SKM-1 treated with dmso at 0.1 percent for 144 hours (cell line): ENCODE measurements around the gene ISG20L2.

Experiments
- DNase-seq: peaks from one replicate; lab custom pipeline; 2025; ENCODE audit not compliant: unreplicated experiment; lab: John Stamatoyannopoulos, UW

ISG20L2 gene

DNA sequence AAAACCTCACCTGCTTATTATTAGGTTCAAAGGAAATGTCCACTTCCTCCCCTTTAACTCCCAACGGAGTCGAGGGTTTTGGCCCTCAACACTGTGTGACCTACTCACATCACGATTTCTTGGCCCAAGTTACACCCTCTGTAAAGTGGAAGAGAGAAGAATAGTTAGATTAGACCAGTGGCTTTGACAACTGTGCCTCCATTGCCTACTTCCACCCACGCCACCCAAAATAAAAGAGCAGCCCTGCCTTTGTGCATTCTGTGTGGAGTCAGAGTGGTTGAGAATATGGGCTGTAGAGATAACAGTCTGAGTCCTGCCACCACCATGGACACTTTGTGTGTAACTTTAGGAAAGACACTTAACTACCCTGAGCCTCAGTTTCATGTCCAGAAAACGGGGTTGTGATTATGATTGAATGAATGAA, 27.0 kb upstream of the ISG20L2 start:
- DNase-seq: no peak

DNA sequence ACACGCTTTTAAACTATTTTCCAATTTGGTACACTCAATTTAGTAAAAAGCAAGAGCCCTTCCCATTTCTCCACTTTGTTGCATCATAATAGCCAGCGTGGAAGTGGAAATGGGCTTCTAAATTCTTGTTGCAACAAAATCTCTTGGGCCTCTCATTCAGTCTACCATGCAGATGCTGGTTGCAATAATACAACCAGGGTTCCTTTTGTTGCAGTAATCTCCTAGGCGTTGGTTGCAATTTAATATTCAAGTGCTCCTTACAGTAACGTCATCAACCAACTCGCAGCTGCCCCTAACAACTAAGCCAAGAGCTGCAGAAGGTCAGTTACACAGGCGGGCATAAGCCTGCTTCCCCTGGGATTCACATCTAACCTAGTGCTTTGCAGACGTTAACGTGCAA, 25.7 kb upstream of the ISG20L2 start:
- DNase-seq: no peak

DNA sequence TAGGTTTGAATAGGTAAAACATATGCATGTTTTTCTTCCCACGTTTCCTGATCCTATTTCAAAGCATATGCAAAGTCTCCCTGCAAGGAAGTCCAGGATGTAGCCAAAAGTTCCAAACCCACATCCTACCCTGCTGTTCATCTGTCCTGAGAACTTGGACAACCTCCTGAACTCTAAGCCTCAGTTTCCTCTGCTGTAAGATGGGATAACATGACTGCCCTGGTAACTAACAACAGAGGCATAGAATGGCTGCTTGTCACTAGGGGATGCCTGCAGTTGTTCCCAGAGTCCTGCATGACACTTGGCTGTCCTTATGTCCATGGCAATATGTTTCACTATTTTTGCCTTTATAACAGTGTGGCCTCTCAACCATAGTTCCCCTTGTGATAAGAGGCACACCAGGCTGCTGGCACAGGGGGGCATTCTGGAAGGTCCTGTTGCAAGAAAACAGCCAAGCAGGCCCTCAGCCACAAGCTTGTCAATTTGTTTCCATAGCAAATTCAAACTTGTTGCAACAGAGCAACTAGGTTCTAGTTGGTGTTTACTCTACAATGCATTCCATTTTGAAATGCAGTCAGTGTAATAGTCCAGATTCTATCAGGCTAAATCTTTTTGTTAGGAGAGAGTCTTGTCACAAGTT, 24.4 kb upstream of the ISG20L2 start:
- no peak for DNase-seq

DNA sequence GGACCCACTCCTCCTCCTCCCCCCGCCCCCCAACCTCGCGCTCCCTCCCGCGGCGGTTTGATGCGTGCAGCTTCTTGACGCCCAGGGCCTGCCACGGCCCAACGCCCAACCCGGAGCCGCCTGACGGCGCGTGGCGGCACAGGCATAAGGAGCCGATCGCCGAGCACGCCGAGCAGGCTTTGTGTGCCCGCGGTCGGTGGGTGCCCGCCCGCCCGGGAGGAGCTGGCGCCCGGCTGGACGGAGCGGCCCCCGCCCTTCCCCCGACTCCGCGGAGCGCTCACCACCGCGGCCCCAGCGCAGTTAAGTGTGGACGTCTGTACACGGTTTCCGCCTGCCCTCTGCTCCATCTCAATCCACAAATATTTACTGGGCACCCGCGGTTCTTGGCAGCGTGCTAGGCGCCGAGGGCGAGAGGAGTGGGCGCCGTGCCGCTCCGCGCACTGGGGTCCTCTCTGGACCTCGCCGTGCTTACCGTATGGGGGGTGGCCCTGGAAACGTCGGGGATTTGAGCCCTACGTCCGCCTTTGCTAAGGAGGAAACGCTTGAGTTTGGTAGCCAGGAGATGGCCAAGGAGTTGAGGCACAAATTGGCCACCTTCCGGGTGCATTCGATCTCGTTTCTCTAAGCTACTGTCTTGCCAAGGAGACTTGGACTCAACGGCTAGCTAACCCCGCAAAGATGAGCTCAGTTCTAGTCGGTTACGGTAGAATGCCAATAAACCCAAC, 23.4 kb upstream of the ISG20L2 start:
- DNase-seq: peak; percentile 97

DNA sequence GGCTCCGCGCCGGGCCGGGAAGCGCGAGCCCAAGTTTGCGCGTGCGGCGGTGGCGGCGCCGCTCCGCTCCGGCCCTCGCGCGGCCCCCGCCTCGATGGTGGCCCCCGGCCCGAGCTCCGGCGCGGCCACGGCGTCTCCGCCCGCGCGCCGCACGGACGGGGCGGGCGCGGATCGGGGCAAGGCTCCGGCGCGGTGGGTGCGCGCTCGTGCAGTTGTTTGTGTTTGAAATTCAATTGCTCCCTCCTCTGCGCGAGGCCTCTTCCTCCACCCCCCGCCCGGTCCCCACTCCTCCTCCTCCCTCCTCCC, 22.8 kb upstream of the ISG20L2 start, which contains the start of gene HDGF:
Gene HDGF, minus strand, starts transcription at position 225 of the 306 bp plus-strand sequence. CDS start 246 bp downstream, outside the sequence.
- DNase-seq: no peak

DNA sequence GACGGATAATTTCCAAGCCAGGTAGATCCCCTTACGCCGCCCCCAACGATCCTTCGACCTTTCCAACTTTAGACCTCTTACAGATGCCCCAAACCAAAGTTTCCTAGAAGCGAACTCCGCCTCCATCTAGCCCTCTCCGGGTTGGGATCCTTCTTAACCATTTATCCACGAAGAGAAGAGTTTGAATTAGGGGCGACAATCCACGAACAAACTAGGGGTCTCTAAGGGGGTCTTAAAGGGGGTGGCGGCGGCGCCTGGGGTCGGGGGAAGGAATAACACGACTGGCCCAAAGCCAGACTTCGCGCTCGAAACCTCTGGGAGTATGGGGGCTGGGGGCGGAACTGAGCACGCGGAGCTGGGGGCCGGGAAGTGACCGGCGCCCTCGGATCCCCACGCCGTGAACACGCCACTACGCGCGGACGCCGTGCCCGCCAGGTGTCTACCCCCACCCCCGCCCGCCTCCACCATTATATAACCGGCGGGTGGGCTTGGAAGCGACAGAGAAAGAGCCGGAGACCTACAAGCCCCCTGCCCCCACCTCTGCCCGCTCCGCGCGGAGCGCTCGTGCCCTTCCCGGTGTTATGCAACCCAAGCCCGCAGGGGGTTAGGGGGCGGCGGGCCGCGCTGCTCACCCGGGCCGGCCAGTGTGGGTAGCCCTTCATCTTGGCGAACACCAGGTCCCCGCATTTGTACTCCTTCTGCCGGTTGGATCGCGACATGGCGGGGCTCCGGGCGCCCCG, 22.3 kb upstream of the ISG20L2 start:
- DNase-seq: peak; percentile 39

DNA sequence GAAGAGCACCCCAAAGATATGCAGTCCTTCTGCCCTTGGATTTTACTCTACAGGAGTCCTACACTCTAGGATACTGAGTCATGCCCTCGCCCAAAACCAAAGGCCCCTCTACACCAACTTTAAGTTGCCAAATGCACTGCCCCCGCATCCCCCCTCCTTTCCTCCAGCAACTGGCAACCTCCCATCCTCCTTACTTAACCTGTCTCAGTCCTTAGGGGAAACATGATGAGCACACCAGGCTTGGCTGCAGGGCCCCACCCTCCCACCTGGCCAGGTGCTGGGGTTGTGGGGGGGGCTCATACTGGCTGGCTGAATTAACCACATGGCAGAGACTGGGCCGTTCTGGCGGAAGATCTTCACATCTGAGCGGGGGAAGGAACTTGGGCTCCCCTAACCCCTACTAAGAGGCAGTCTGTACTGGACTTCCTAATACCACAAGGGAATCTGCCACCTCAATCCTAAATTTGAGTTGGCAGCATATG, 21.7 kb upstream of the ISG20L2 start:
- DNase-seq: no peak

DNA sequence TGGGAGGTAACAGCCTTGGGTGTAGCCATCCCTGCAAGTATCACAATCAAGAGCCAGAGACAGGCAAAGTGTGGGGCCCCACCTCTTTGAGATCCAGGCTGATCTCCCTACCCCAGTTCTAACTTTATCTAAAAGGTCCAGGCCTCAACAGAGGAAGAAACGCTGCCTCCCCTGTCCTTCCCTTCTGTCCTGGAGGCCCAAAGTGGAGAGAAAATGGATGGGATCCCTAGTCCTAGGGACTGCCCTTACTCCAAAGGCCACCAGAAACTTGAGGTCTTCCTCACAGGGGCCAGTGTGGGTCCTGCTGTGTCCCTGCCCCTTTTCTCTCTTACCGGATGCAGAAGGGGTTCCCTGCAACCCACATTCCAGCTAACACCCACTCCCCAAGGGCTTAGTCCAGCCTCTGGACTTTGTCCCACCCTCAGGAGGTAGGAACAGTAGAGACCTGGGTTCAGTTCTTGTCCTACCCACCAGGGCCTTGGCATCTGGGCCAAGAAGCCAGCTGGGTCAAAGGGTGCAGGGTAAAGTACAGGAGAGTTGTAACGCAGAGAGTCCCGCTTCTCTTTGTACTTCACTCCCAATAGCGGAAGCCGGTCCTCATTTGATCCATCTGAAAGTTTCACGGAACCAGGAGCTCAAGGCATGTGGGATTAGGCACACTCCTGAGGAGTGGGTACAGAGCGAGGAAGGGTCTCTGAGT, 21.0 kb upstream of the ISG20L2 start:
- no peak for DNase-seq

DNA sequence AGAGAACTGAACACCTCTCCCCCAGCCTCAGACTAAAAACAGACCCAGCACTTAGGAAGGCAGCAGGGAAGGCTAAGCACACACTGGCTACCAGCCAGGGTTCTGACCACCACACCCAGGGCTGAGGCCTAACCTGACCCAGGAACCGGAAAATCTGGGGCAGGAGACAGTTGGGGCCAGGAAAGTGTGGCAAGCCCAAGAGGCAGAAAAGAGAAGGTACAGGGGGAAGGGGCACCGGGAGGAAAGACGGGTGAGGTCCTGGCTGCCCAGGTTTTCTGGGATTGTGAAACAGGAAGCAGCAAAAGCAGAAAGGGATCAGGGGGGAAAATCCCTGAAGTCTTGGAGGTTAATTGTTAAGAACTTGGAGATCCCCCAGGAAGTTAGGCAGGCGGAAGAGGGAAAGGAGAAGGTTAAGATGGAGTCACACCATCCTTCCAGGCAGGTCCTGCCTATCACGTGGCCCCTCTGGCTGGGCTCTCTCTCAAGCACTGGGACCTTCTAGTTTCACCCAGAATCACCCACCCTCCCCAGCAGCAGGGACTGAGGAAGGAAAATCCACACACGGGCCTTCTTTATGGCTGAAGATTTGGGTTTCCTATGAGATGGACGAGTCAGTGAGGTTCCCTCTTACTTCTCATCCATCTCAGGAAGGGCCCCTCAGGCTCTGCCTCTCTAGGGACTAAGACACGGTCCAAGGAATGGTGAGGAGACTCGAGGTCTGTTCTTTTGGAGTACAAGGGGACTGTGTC, 20.3 kb upstream of the ISG20L2 start:
- DNase-seq: peak; percentile 87

DNA sequence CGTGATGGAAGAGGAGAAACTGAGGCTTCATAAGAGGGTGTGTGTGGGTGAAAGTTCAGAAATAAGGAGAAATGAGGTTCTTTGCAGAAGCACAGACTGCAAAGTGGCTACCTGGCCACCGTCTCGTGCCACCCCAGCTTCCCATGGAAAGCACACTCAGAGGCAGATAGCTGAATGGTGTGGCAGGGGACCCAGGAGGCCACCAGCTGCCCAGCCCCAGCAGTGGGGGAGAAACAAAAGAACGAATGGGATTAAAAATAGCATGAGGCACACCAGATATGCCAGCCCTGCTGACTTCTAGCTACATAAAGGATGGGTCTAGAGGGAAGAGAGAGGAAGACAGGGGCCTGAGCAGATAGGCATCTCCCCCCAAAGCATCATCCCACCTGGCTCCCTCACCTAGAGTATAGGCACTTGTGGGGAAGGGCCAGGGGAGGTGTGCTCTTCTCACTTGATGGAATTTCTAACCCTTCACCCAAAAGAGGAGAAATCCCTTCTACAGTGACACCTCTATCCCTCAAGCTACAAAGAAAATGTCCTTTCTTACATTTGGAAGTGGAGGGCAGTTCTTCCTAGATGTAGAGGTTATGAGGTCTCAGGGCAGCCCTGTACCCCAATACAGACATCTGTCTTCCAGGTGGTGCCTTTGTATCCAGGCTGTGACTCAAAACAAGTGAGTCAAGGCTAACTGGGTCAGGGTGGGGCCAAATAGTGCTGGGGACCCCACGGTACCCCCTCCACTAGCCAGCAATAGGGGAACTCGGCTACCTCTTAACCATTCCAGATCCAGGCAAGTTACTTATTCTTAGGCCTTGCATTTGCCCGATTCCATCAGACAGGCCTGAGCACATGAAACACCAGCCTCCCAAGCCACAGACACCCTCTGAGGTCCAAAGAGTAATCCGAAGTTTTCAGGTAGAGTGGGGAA, 19.4 kb upstream of the ISG20L2 start:
- no peak for DNase-seq

DNA sequence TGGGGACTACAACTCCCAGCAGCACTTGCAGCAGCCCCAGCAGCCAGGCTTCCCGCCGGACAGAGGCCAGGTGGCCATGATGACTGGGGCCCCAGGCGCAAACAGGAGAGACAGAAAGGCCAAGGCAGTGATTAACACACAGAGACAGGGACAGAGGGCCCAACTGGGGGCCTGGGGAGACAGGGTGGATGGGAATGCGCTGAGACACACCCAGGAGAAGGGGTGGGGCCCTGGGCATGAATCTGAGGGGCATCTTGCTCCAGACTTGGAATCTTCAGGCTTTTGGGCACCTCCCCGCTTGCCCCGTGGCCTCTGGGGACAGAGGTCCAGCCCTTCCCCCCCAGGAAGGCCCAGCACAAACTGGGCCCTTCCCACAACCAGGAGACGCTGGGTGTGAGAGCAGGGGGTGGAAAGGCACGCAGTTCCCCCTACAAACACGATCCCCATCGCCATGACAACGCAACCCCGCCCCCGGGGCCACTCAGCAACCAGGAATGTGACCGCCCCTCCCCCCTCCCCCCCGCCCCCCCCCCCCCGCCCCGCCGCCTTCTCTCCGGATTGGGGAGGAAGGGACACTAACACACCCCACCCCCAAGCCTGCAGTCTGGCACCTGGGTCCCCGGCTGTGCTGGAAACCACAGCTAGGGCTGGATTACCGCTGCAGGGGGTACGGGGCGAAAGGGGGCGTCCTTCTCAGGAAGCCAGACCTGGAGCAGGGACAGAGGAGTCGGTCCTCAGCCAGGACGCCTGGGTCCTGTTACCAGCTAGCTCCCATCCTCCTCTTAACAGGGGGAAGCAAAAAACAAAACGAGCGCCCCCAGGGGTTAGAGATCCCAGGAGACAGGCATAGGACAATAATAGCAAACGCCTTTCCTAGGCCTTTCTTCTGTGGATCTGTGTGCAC, 18.4 kb upstream of the ISG20L2 start:
- peak; percentile 44 for DNase-seq

DNA sequence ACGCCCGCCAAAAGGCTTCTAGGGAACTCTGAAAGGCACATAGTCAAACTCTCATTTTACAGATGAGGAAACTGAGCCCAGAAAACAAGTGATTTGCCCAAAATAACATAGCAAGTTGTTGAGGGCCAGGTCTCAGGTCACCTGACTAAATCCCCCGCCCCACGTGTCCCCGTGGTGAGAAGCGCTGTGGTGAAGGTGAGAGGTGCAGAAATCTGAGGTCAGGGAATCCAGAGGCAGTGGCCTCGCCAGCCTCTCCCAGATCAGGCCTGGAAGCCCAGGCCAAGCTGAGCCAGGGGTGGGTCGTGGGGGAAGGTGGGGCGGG, 17.8 kb upstream of the ISG20L2 start:
- DNase-seq: no peak

DNA sequence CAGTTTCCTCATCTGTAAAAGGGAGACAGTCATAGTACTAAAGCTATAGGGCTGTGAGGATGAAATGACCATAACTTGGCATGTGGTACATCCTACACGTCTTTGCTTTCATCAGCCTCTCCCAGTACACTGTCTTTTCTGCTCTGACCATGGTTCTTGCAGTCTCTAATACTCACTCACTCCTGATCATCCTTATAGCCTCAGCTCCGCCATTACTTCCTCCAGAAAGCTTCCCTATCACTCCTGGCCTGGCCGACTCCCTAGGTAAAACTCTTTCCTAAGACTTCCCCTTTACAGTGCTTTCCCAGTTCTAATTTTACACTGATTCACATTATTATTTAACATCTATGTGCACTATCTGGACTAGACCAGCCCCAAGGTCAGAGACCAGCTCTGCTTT, 17.3 kb upstream of the ISG20L2 start:
- DNase-seq: no peak

DNA sequence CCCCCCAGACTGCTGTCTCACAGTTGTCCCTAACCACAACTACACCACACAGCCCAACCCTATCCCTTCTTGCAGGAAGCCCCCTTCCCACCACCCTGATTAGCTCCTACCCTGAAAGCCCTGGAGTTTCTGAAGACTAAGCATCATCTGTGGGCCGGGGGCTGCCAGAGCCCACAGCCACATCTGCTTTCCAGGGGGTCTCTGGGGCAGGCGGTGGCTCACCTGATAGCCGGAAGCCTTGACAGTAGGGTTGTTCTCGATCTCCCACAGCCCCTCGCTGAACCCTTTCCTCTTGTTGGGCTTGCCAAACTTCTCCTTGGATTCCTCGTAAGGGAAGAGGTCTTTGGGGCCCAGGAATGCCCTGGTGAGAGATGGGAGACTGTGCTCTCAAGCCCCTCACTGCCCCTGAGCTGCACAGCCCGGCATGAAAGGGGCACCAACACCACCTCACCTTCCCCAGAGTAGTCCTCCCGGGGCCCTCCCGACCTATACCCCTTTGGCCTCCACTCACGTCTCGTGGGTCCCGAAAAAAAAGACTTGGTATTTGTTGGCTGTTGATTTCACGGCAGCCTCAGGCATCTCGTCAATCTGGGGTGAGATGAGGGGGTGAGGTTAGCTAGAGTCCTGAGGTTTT, 16.3 kb upstream of the ISG20L2 start:
- DNase-seq: no peak

DNA sequence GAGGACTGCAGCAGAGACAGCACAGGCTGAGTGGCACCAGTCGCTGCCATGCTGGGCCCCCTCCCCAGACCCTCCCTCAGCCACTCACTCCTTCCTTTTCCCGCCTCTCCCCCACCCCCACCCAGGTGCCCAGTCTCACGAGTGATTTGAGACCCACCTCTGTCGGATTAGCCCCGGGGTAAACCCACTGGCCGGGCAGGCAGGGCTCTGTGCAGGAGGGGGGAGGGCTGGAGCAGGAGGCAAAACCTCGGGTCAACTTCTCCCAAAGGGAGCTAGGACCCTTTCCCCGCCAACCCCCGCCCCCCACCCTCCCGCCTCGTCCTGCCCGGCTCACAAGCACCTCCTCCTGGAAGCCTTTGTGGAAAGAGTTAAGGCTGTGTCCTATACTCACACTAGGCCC, 15.8 kb upstream of the ISG20L2 start:
- no peak for DNase-seq

DNA sequence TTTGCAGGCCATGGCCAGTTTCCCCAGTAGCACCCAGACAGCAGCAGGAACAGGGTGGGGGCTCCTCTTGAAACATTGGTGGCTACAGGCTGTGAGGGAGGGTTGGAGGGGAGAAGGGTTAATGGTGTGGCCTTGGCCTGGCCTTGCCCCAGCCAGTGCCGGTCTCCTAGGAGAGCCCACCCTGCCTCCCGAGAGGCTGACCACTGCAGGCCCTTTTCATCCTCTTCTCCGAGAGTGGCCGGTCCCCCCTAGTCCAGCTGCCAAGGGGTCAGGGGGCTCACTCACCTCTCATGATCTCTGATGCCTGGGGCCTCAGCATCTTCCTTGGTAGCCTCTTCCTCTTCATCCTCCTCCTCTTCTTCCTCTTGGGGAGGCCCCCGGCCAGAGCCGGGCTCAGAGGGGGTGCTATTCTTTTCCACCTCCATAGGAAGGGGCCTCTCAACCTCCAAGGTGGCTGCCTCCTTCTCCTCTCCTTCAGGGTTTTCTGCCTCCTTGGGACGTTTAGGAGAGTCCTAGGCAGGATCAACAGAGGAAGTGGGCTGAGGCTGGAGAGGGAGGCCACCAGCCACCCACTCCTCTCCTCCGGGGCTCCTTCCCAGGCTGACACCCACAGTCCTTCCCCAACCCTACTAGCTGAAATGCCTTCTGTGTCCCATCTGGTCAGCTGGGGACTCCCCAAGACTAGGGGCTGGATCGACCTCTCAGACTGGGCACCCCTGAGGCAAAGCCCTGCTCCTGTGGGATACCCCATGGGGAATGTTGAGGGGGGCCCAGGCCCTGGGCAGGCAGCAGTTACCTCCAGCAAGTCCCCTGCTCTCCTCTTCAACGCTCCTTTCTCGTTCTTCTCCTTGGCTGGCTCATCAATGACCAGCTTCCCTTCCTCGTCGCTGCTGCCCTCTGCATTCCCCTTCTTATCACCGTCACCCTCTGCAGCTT, 15.1 kb upstream of the ISG20L2 start:
- DNase-seq: no peak

DNA sequence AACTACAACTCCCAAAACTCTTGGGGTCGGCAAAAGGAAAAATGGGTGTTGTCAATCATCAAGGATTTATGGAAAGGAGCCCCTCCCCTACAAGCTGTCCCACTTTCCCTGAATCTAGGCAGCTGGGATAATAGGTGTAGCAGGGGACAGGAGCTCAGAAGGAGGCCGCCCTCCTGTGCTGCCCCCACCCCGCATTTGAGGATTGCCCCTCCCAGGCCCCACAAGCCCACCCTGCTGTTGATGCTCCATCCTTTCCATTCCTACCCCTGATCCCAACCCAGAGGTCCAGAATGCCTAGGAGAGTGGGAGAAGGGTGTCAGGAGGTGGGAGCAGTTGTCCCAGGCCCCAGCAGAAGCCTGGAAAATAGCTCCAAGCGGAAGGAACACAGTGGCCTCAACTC, 14.2 kb upstream of the ISG20L2 start:
- no peak for DNase-seq
